T47D (cell line): ENCODE measurements around the gene CABLES1.

ENCODE experiments used
- DNase-seq, 2 experiments: peaks; one replicate each; pipeline versions ENCODE4 v3.0.0 to v3.0.0-alpha.2; 2011 to 2012; ENCODE audit warnings: low read depth in 1 of 2, low spot score in 1 of 2
- JUND ChIP-seq: IDR thresholded peaks from 2 replicates; pipeline ENCODE4 v1.6.1; 2012; ENCODE audit warnings: low read depth
- in situ Hi-C: cut with HindIII; loops from 2 replicates; pipeline ENCODE4 v1.10.0; 2016; ENCODE audit warnings: low sequenced_read_pairs, low pct_unique_long_range_greater_than_20kb

The CABLES1 gene

GRCh38 chr18:23188068-23188760 lies 52.9 kb downstream of the CABLES1 start:
- no peak for DNase-seq
- in situ Hi-C loops, result no loop called here
- no peak for TF ChIP-seq JUND

GRCh38 chr18:23189099-23189498 lies 53.8 kb downstream of the CABLES1 start:
- DNase-seq, result no peak
- in situ Hi-C loops, result no loop called here
- no peak for TF ChIP-seq JUND

- in situ Hi-C loops, result no loop called here
- no peak for DNase-seq
- TF ChIP-seq JUND, result no peak
These were observed 54.7 kb downstream of the CABLES1 start for GRCh38 chr18:23189768-23190661.

- DNase-seq, result no peak
- in situ Hi-C loops, result no loop called here
- TF ChIP-seq JUND, result no peak
These were observed 55.9 kb downstream of the CABLES1 start for GRCh38 chr18:23191232-23191631.

- no peak for TF ChIP-seq JUND
- in situ Hi-C loops, result no loop called here
- no peak for DNase-seq
These were observed 58.5 kb downstream of the CABLES1 start for GRCh38 chr18:23193742-23194141.

- DNase-seq, result no peak
- in situ Hi-C loops, result no loop called here
- no peak for TF ChIP-seq JUND
These were observed 59.1 kb downstream of the CABLES1 start for GRCh38 chr18:23194155-23194996.

GRCh38 chr18:23194997-23195957 lies 60.0 kb downstream of the CABLES1 start:
- DNase-seq, result no peak
- TF ChIP-seq JUND, result no peak
- in situ Hi-C loops, result no loop called here

- no peak for TF ChIP-seq JUND
- in situ Hi-C loops, result no loop called here
- DNase-seq, result peak; percentile 15 to 48
These were observed 61.1 kb downstream of the CABLES1 start for GRCh38 chr18:23196119-23197007.

GRCh38 chr18:23198217-23198845 lies 63.0 kb downstream of the CABLES1 start:
- TF ChIP-seq JUND, result no peak
- no peak for DNase-seq
- in situ Hi-C loops, result no loop called here

GRCh38 chr18:23200756-23201155 lies 65.5 kb downstream of the CABLES1 start:
- TF ChIP-seq JUND, result no peak
- no peak for DNase-seq
- in situ Hi-C loops, result no loop called here

- in situ Hi-C loops, result no loop called here
- no peak for TF ChIP-seq JUND
- DNase-seq, result no peak
These were observed 66.5 kb downstream of the CABLES1 start for GRCh38 chr18:23201741-23202140.
